H1 (cell line): ENCODE data around the gene ARHGAP21.

Experiments
- ATF2 ChIP-seq: IDR thresholded peaks from 2 replicates; pipeline ENCODE4 v1.6.1; 2012; ENCODE audit warnings: low read length, inconsistent platforms
- EZH2 ChIP-seq: fragments of 200-600 bp; sonication (generic); IDR thresholded peaks from 2 replicates; pipeline ENCODE4 v1.7.1; 2012; ENCODE audit warnings: low read depth, mild to moderate bottlenecking, moderate library complexity, low read length, inconsistent platforms; ENCODE audit not compliant: severe bottlenecking
- FOSL1 ChIP-seq: IDR thresholded peaks from 2 replicates; pipeline ENCODE4 v1.6.1; 2011; ENCODE audit warnings: mild to moderate bottlenecking, low read depth, low read length, moderate library complexity; ENCODE audit not compliant: insufficient read depth
- MAFK ChIP-seq: IDR thresholded peaks from 2 replicates; pipeline ENCODE4 v1.6.1; 2012; ENCODE audit warnings: low read depth, mild to moderate bottlenecking, improper control_type of control experiment, low read length
- SRF ChIP-seq: IDR thresholded peaks from 2 replicates; pipeline ENCODE4 v1.6.1; 2011; ENCODE audit warnings: mild to moderate bottlenecking, low read depth, low read length, moderate library complexity
- SUZ12 ChIP-seq: fragments of 200-600 bp; sonication (generic); IDR thresholded peaks from 2 replicates; pipeline ENCODE4 v1.6.1; 2012; ENCODE audit warnings: mild to moderate bottlenecking, inconsistent platforms, low read length, moderate library complexity, mixed read lengths
- TAF1 ChIP-seq: IDR thresholded peaks from 2 replicates; pipeline ENCODE4 v1.6.1; 2011; ENCODE audit warnings: mild to moderate bottlenecking, low read depth, low read length
- USF2 ChIP-seq: IDR thresholded peaks from 2 replicates; pipeline ENCODE4 v1.6.1; 2011; ENCODE audit warnings: low read length, improper control_type of control experiment
- YY1 ChIP-seq: IDR thresholded peaks from 2 replicates; pipeline ENCODE4 v1.6.1; 2011; ENCODE audit warnings: low read depth, mild to moderate bottlenecking, low read length

GRCh38 chr10:24597426-24597825 lies 126.3 kb downstream of the ARHGAP21 start:
- TF ChIP-seq TAF1 (no peak), SUZ12 (no peak), ATF2 (no peak), SRF (no peak), USF2 (no peak), YY1 (no peak), EZH2 (no peak), FOSL1 (no peak), MAFK (no peak)
